Measurements from ENCODE around the gene CLEC3A.

GRCh38 chr16:78022347-78023060 lies at the start of gene CLEC3A:
- TF ChIP-seq CTCF (IDR thresholded peaks at IDR 0.05) (no peak), POLR2A (IDR thresholded peaks at IDR 0.05) (no peak)
